ENCODE measurements around the gene SFXN5.

The SFXN5 gene

GRCh38 chr2:72973566-72974435 lies 97.7 kb downstream of the SFXN5 start:
- peak; percentile 18 for DNase-seq (ENCODE audit: low spot score)

GRCh38 chr2:72973137-72973535 lies 98.4 kb downstream of the SFXN5 start:
- no peak for DNase-seq (ENCODE audit: low spot score)

GRCh38 chr2:72972352-72973136 lies 99.0 kb downstream of the SFXN5 start:
- no peak for DNase-seq (ENCODE audit: low spot score)

GRCh38 chr2:72971036-72971435 lies 100.5 kb downstream of the SFXN5 start:
- no peak for DNase-seq (ENCODE audit: low spot score)

GRCh38 chr2:72969706-72970105 lies 101.8 kb downstream of the SFXN5 start:
- DNase-seq (ENCODE audit: low spot score): no peak

GRCh38 chr2:72968286-72968685 lies 103.2 kb downstream of the SFXN5 start:
- no peak for DNase-seq (ENCODE audit: low spot score)

GRCh38 chr2:72965770-72966450 lies 105.6 kb downstream of the SFXN5 start:
- DNase-seq (ENCODE audit: low spot score): no peak

- no peak for DNase-seq (ENCODE audit: low spot score)
Measured at GRCh38 chr2:72965016-72965415, 106.5 kb downstream of the SFXN5 start.

GRCh38 chr2:72964146-72964525 lies 107.4 kb downstream of the SFXN5 start:
- DNase-seq (ENCODE audit: low spot score): no peak

- no peak for DNase-seq (ENCODE audit: low spot score)
Measured at GRCh38 chr2:72963423-72964145, 107.9 kb downstream of the SFXN5 start.

- no peak for DNase-seq (ENCODE audit: low spot score)
Measured at GRCh38 chr2:72962911-72963310, 108.6 kb downstream of the SFXN5 start.

- no peak for DNase-seq (ENCODE audit: low spot score)
Measured at GRCh38 chr2:72961853-72962468, 109.6 kb downstream of the SFXN5 start.

GRCh38 chr2:72961036-72961720 lies 110.3 kb downstream of the SFXN5 start:
- DNase-seq (ENCODE audit: low spot score): no peak

- DNase-seq (ENCODE audit: low spot score): no peak
Measured at GRCh38 chr2:72959995-72960981, 111.2 kb downstream of the SFXN5 start.

- no peak for DNase-seq (ENCODE audit: low spot score)
Measured at GRCh38 chr2:72959554-72959953, 112.0 kb downstream of the SFXN5 start.

GRCh38 chr2:72958542-72959385 lies 112.7 kb downstream of the SFXN5 start:
- DNase-seq (ENCODE audit: low spot score): no peak

- DNase-seq (ENCODE audit: low spot score): peak; percentile 36
Measured at GRCh38 chr2:72956936-72957335, 114.6 kb downstream of the SFXN5 start.

- DNase-seq (ENCODE audit: low spot score): no peak
Measured at GRCh38 chr2:72956050-72956395, 115.5 kb downstream of the SFXN5 start.
